IMR-90 (cell line): ENCODE measurements around the gene KCNAB2. TPM values are rescaled to one million over a fixed set of nuclear protein-coding genes. Genes with fewer than 3 reads are reported as not detected.

ENCODE experiments used
- ATAC-seq: fragments of 200-7000 bp; cut with Tn5 transposase; 2 replicates; pipeline ENCODE4 v1.9.1; 2020; ENCODE audit warnings: low read depth, mild to moderate bottlenecking, moderate library complexity
- BruUV-seq: library from RNA; stranded (reverse); fragments of 400-500 nt; replicated peaks from 2 replicates; lab custom pipeline; 2021; lab: Mats Ljungman, UMichigan
- CTCF ChIA-PET: fragments of 300-600 bp; formaldehyde crosslinking; extraction: SDS; loops from one replicate; lab custom pipeline; 2021; ENCODE audit warnings: antibody characterized with exemption; lab: Yijun Ruan, JAX
- POLR2A ChIA-PET: fragments of 300-600 bp; sonication (Branson Sonifier 250); formaldehyde crosslinking; loops from one replicate; lab custom pipeline; 2022; ENCODE audit warnings: antibody characterized with exemption; ENCODE audit not compliant: unreplicated experiment; lab: Charles Lee
- DNase-seq: peaks from one replicate; pipeline ENCODE4 v3.0.0; 2013
- H2AFZ ChIP-seq: replicated peaks from 2 replicates; pipeline ENCODE3; 2013; ENCODE audit warnings: low read length, mild to moderate bottlenecking; ENCODE audit not compliant: poor library complexity
- H2AK5ac ChIP-seq: 2 replicates; pipeline ENCODE4 v1.6.1; 2013; ENCODE audit warnings: low read depth, low read length, inconsistent platforms
- H2AK9ac ChIP-seq: replicated peaks from 2 replicates; pipeline ENCODE3; 2013; ENCODE audit warnings: mild to moderate bottlenecking, low read depth, low read length, moderate library complexity; ENCODE audit not compliant: poor library complexity
- H2BK120ac ChIP-seq: 2 replicates; pipeline ENCODE4 v1.6.1; 2013; ENCODE audit warnings: low read depth, low read length, inconsistent platforms
- H2BK15ac ChIP-seq: 3 replicates; pipeline ENCODE4 v1.6.1; 2013; ENCODE audit warnings: low read depth, low read length, inconsistent platforms
- H2BK20ac ChIP-seq: 2 replicates; pipeline ENCODE4 v1.6.1; 2013; ENCODE audit warnings: low read depth, mild to moderate bottlenecking, inconsistent platforms, low read length, moderate library complexity
- H2BK5ac ChIP-seq: 2 replicates; pipeline ENCODE4 v1.6.1; 2013; ENCODE audit warnings: mild to moderate bottlenecking, low read depth, low read length, inconsistent platforms; ENCODE audit not compliant: poor library complexity, severe bottlenecking
- H3K14ac ChIP-seq: replicated peaks from 2 replicates; pipeline ENCODE4 v1.6.1; 2013; ENCODE audit warnings: low read depth, low read length, inconsistent platforms
- H3K18ac ChIP-seq: 2 replicates; pipeline ENCODE4 v1.6.1; 2013; ENCODE audit warnings: low read depth, low read length, control low read depth
- H3K23ac ChIP-seq: 2 replicates; pipeline ENCODE4 v1.6.1; 2013; ENCODE audit warnings: low read depth, low read length, inconsistent platforms
- H3K27ac ChIP-seq: 2 replicates; pipeline ENCODE4 v1.5.1; 2013; ENCODE audit warnings: mild to moderate bottlenecking, control low read depth, low read length; ENCODE audit not compliant: insufficient read depth
- H3K27me3 ChIP-seq: 2 replicates; pipeline ENCODE4 v1.6.1; 2013; ENCODE audit warnings: low read length; ENCODE audit not compliant: control insufficient read depth, insufficient read depth
- H3K36me3 ChIP-seq: 2 replicates; pipeline ENCODE4 v1.6.1; 2013; ENCODE audit warnings: low read length, mixed read lengths; ENCODE audit not compliant: control insufficient read depth, insufficient read depth
- H3K4ac ChIP-seq: 2 replicates; pipeline ENCODE4 v1.6.1; 2013; ENCODE audit warnings: low read depth, low read length, inconsistent platforms
- H3K4me1 ChIP-seq: 2 replicates; pipeline ENCODE4 v1.6.1; 2013; ENCODE audit warnings: low read length, mixed read lengths; ENCODE audit not compliant: control insufficient read depth, insufficient read depth
- H3K4me2 ChIP-seq: 2 replicates; pipeline ENCODE4 v1.6.1; 2013; ENCODE audit warnings: low read depth, mild to moderate bottlenecking, control low read depth, low read length, moderate library complexity
- H3K4me3 ChIP-seq: 2 replicates; pipeline ENCODE4 v1.5.1; 2013; ENCODE audit warnings: low read depth, mild to moderate bottlenecking, control low read depth, low read length, moderate library complexity; ENCODE audit not compliant: insufficient read depth
- H3K56ac ChIP-seq: 2 replicates; pipeline ENCODE4 v1.6.1; 2013; ENCODE audit warnings: low read length, inconsistent platforms; ENCODE audit not compliant: insufficient read depth; ENCODE audit errors: extremely low read depth
- H3K79me1 ChIP-seq, 2 experiments: 2 replicates each; pipeline ENCODE4 v1.6.1; 2013; ENCODE audit warnings: low read length in 2 of 2, inconsistent platforms in 1 of 2, low read depth in 1 of 2
- H3K9ac ChIP-seq: 2 replicates; pipeline ENCODE4 v1.6.1; 2013; ENCODE audit warnings: low read depth, low read length, control low read depth
- H3K9me1 ChIP-seq: 2 replicates; pipeline ENCODE4 v1.6.1; 2013; ENCODE audit warnings: low read length, inconsistent platforms; ENCODE audit not compliant: insufficient read depth
- H3K9me3 ChIP-seq: 2 replicates; pipeline ENCODE4 v1.6.1; 2013; ENCODE audit warnings: low read length; ENCODE audit not compliant: control insufficient read depth, insufficient read depth
- H4K20me1 ChIP-seq: 2 replicates; pipeline ENCODE4 v1.6.1; 2013; ENCODE audit warnings: low read length, inconsistent platforms; ENCODE audit not compliant: insufficient read depth
- H4K5ac ChIP-seq: 2 replicates; pipeline ENCODE4 v1.6.1; 2013; ENCODE audit warnings: mild to moderate bottlenecking, low read depth, low read length, control low read depth
- H4K8ac ChIP-seq, 2 experiments: 2 replicates each; pipeline ENCODE4 v1.6.1; 2013; ENCODE audit warnings: low read depth in 2 of 2, low read length in 2 of 2, control low read depth in 1 of 2, inconsistent platforms in 1 of 2
- H4K91ac ChIP-seq: 2 replicates; pipeline ENCODE4 v1.6.1; 2013; ENCODE audit warnings: low read depth, low read length, inconsistent platforms; ENCODE audit not compliant: insufficient read depth
- BHLHE40 ChIP-seq: fragments of 150-350 bp; IDR thresholded peaks from 2 replicates; pipeline ENCODE4 v1.6.1; 2016; ENCODE audit warnings: mild to moderate bottlenecking, low read depth, low read length
- CEBPB ChIP-seq: IDR thresholded peaks from 2 replicates; pipeline ENCODE4 v1.6.1; 2012; ENCODE audit warnings: low read depth, low read length, improper control_type of control experiment
- CHD1 ChIP-seq: IDR thresholded peaks from 2 replicates; pipeline ENCODE4 v1.6.1; 2012; ENCODE audit warnings: low read depth, low read length, improper control_type of control experiment
- MAZ ChIP-seq: IDR thresholded peaks from 2 replicates; pipeline ENCODE4 v1.6.1; 2012; ENCODE audit warnings: low read depth, mild to moderate bottlenecking, low read length, improper control_type of control experiment, moderate library complexity, borderline replicate concordance
- RFX5 ChIP-seq: IDR thresholded peaks from 2 replicates; pipeline ENCODE4 v1.8.0; 2012; ENCODE audit warnings: low read depth, mild to moderate bottlenecking, low read length, moderate library complexity
- SMC3 ChIP-seq: fragments of 150-350 bp; IDR thresholded peaks from 2 replicates; pipeline ENCODE4 v1.6.1; 2016; ENCODE audit warnings: low read depth, mild to moderate bottlenecking, antibody characterized with exemption, low read length, moderate library complexity
- WGBS, 2 experiments: methylation state at CpG; one replicate each; pipeline versions ENCODE4 v1.1.5 to v1.1.7; 2013; ENCODE audit warnings: missing lambda C conversion rate in 2 of 2; ENCODE audit not compliant: insufficient read length in 1 of 2; ENCODE audit errors: extremely low coverage in 2 of 2; 5-methylcytosine and 5-hydroxymethylcytosine counted together
- dilution Hi-C: fragments of 300-500 bp; cut with HindIII; formaldehyde crosslinking; loops from one replicate; pipeline ENCODE4 v1.14.3; 2018; ENCODE audit warnings: low sequenced_read_pairs; ENCODE audit not compliant: unreplicated experiment
- in situ Hi-C: fragments of 300-500 bp; cut with MboI; formaldehyde crosslinking; loops from 3 replicates; pipeline ENCODE4 v1.14.3; 2019; ENCODE audit warnings: low sequenced_read_pairs, inconsistent platforms, mixed read lengths
- intact Hi-C: fragments of 100-400 bp; cut with micrococcal nuclease; formaldehyde crosslinking; loops from 2 replicates; pipeline ENCODE4 v1.10.0; 2022
- polyA plus RNA-seq, 3 experiments: library from polyadenylated mRNA; depleted of rRNA; stranded (reverse); fragments of >200 nt; gene quantifications; 2 replicates each; pipeline ENCODE4 v1.2.3, GENCODE V29; 2012; ENCODE audit warnings: low replicate concordance in 1 of 3
- total RNA-seq: library from RNA; depleted of rRNA; stranded (reverse); fragments of >200 nt; gene quantifications from 2 replicates; pipeline ENCODE4 v1.2.3, GENCODE V29; 2012
- TF ChIP-seq, protein P1 (sequence below): fragments of 150-350 bp; IDR thresholded peaks from 2 replicates; pipeline ENCODE4 v1.6.1; 2017; ENCODE audit warnings: mild to moderate bottlenecking, antibody characterized with exemption, low read length, low read depth
- TF ChIP-seq, protein P2 (sequence below): conservative IDR thresholded peaks from 2 replicates; pipeline ENCODE4 v1.5.1; 2012; ENCODE audit warnings: mild to moderate bottlenecking, low read depth, low read length, improper control_type of control experiment

Gene KCNAB2
- total and polyA plus RNA-seq, 2 of the 4 experiments (the other 2 are of a cell fraction), result 1.3 to 4.2 TPM

DNA sequence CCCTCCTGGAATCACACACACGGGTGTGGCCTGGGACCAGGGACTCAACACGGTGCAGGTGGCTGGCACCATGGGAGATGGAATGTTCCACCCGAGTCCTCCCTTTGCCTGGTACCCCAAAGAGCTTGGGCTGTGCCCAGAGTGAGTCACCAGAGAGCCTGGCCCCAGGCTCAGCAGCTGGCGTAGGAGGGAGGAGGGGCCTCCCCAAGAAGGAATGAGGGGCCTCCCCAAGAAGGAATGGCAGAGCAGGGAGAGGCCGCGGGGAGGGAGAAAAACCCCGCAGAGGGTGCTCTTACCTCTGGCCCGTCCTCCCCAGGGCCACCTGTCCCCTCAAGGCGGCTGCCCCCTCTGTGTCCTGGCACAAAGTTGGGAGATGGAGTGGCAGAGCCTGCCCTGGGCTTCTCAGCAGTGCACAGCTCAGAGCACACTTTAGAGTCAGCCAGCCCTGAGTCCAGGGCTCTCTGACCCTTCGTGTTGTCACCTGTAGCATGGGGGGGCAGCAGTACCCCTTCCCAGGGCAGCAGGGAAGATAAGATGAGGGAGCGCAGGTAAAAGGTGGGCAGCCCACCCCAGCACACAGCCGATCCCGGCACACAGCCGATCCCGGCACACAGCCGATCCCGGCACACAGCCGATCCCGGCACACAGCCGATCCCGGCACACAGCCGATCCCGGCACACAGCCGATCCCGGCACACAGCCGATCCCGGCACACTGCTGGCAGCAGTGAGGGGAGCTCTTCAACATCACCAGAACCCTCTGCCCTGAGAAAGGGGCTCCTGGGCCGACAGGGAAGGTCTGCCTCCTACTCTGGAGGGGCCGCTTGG lies 20.2 kb upstream of the KCNAB2 start (continued):
- no peak for TF ChIP-seq SMC3

DNA sequence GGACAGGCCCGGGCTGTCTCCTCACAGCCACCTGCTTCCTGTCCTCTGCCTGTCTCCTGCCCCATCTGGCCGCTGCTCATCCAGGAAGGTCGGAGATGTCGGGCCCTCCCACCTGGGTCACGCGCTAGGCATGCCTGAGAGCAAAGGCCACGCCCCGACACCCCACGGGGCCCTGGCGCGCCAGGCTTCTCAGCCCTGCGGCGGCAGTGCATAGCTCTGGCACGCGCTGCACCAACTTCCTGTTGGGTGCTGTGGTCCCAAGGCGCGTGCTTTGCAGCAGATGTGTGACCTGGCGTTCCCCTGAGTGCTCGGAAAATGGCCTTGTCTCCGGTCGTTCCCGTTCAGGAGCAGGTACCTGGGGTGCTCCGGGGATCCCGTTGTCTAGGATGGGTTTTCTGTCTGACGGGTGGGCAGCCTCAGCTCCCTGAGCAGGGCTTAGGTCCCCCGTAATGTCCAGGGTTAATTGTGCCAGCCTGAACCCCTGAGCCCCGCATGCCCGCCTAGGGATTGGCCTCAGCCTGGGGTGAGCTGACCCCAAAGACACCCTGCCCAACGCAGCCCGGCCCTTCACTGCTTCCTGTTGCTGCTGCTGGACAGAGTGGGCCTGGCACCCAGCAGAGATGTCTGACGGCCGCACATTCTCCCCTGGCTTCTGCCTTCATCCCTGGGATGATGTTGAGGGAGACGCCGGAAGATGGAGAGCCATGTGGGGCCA lies 19.4 kb upstream of the KCNAB2 start:
- DNase-seq, result peak; percentile 30
- H2BK20ac ChIP-seq, result no peak overlapping the region
- no peak overlapping the region for H2BK15ac ChIP-seq
- no peak overlapping the region for H4K8ac ChIP-seq
- no TSS peak for BruUV-seq
- H3K27me3 ChIP-seq, result no peaks in the 10 kb centered on the region; the same call in 1 of the 2 replicates
- ChIA-PET POLR2A (no interaction called here), CTCF (no interaction called here)
- H4K20me1 ChIP-seq, result no peaks in the 10 kb centered on the region; the same call in 1 of the 2 replicates
- no peak overlapping the region for H3K4me2 ChIP-seq
- H3K14ac ChIP-seq, result no peak overlapping the region
- peak overlapping the region; percentile 80 for H2AFZ ChIP-seq
- H2BK5ac ChIP-seq, result no peak overlapping the region
- no peak overlapping the region for H3K27ac ChIP-seq
- in situ Hi-C loops, result no loop called here
- H4K5ac ChIP-seq, result no peak overlapping the region
- no peak overlapping the region for H2AK5ac ChIP-seq
- no peak overlapping the region for H3K4ac ChIP-seq
- H3K79me1 ChIP-seq, result no peaks in the 10 kb centered on the region
- peak overlapping the region; percentile 9 for H2AK9ac ChIP-seq
- no peak overlapping the region for H3K56ac ChIP-seq
- no peak overlapping the region for H3K9ac ChIP-seq
- H3K18ac ChIP-seq, result no peak overlapping the region
- ATAC-seq, result peak; percentile 61
- 41% methylated on average over 11 of the region's 34 CpGs; no CpG with 5 or more reads in 1 of the 2 experiments for WGBS, 2 experiments
- H3K9me1 ChIP-seq, result no peaks in the 10 kb centered on the region
- H3K36me3 ChIP-seq, result no peaks in the 10 kb centered on the region
- H4K91ac ChIP-seq, result no peak overlapping the region
- H3K23ac ChIP-seq, result no peak overlapping the region
- TF ChIP-seq CHD1, result no peak
- TF ChIP-seq SMC3, result no peak
- peak; percentile 52 for TF ChIP-seq BHLHE40
- TF ChIP-seq CEBPB, result no peak
- TF ChIP-seq, protein P1, sequence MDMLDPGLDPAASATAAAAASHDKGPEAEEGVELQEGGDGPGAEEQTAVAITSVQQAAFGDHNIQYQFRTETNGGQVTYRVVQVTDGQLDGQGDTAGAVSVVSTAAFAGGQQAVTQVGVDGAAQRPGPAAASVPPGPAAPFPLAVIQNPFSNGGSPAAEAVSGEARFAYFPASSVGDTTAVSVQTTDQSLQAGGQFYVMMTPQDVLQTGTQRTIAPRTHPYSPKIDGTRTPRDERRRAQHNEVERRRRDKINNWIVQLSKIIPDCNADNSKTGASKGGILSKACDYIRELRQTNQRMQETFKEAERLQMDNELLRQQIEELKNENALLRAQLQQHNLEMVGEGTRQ, result no peak
- TF ChIP-seq MAZ, result no peak
- no peak for TF ChIP-seq RFX5
- TF ChIP-seq, protein P2, sequence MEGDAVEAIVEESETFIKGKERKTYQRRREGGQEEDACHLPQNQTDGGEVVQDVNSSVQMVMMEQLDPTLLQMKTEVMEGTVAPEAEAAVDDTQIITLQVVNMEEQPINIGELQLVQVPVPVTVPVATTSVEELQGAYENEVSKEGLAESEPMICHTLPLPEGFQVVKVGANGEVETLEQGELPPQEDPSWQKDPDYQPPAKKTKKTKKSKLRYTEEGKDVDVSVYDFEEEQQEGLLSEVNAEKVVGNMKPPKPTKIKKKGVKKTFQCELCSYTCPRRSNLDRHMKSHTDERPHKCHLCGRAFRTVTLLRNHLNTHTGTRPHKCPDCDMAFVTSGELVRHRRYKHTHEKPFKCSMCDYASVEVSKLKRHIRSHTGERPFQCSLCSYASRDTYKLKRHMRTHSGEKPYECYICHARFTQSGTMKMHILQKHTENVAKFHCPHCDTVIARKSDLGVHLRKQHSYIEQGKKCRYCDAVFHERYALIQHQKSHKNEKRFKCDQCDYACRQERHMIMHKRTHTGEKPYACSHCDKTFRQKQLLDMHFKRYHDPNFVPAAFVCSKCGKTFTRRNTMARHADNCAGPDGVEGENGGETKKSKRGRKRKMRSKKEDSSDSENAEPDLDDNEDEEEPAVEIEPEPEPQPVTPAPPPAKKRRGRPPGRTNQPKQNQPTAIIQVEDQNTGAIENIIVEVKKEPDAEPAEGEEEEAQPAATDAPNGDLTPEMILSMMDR, result no peak
- no peaks in the 10 kb centered on the region for H3K9me3 ChIP-seq
- no peak overlapping the region for H3K4me3 ChIP-seq
- no peak overlapping the region for H2BK120ac ChIP-seq
- H3K4me1 ChIP-seq, result peaks cover 5% of the 10 kb centered on the region; the same call in 1 of the 2 replicates
- dilution Hi-C loops, result no loop called here
- intact Hi-C loops, result no loop called here
